SK-N-SH (cell line): ENCODE data around the gene SMIM24. TPM values are rescaled to one million over a fixed set of nuclear protein-coding genes. Genes with fewer than 3 reads are reported as not detected.

Experiments used
- CTCF ChIA-PET: fragments of 300-600, 350-600 bp; formaldehyde crosslinking; extraction: SDS; loops from one replicate; lab custom pipeline; 2021; lab: Yijun Ruan, JAX
- POLR2A ChIA-PET: fragments of 350-600 bp; sonication (Branson Sonifier 250); formaldehyde crosslinking; extraction: SDS; loops from one replicate; lab custom pipeline; 2020; ENCODE audit warnings: antibody characterized with exemption, inconsistent platforms; lab: Yijun Ruan, JAX
- DNase-seq: peaks from one replicate; pipeline ENCODE4 v3.0.0; 2012
- H2AFZ ChIP-seq: fragments of 200-600 bp; sonication (generic); 2 replicates; pipeline ENCODE4 v1.8.1; 2016; ENCODE audit warnings: antibody characterized with exemption, mild to moderate bottlenecking, low read depth
- H3F3A ChIP-seq: fragments of 200-600 bp; sonication (generic); replicated peaks from 2 replicates; pipeline ENCODE3; 2016; ENCODE audit warnings: antibody characterized with exemption, mild to moderate bottlenecking; ENCODE audit not compliant: insufficient read depth
- H3K27ac ChIP-seq, 2 experiments: fragments of 200-500 bp in 1 of 2; fragments of 200-600 bp in 1 of 2; sonication (Bioruptor generic) in 1 of 2; sonication (generic), shearing (Covaris generic) in 1 of 2; 2 replicates each; pipeline versions ENCODE4 v1.5.1 to v1.6.1; 2014 to 2016; ENCODE audit warnings: low read depth in 2 of 2, inconsistent platforms in 1 of 2, low read length in 1 of 2, mild to moderate bottlenecking in 1 of 2, mixed read lengths in 1 of 2
- H3K27me3 ChIP-seq: fragments of 200-600 bp; sonication (generic), shearing (Covaris generic); 2 replicates; pipeline ENCODE4 v1.6.1; 2016; ENCODE audit warnings: mixed run types; ENCODE audit not compliant: insufficient read depth
- H3K36me3 ChIP-seq, 2 experiments: fragments of 200-500 bp in 1 of 2; fragments of 200-600 bp in 1 of 2; sonication (Bioruptor generic) in 1 of 2; sonication (generic) in 1 of 2; replicated peaks in 1 of 2; 2 replicates each; pipeline versions ENCODE3 to v1.5.1; 2014 to 2016; ENCODE audit warnings: low read length in 1 of 2, mild to moderate bottlenecking in 1 of 2; ENCODE audit not compliant: insufficient read depth in 2 of 2, control insufficient read depth in 1 of 2
- H3K4me1 ChIP-seq, 2 experiments: fragments of 200-500 bp in 1 of 2; fragments of 200-600 bp in 1 of 2; sonication (Bioruptor generic) in 1 of 2; sonication (generic), shearing (Covaris generic) in 1 of 2; 2 replicates each; pipeline versions ENCODE4 v1.5.1 to v1.6.1; 2014 to 2016; ENCODE audit warnings: low read depth in 1 of 2, low read length in 1 of 2, mixed run types in 1 of 2; ENCODE audit not compliant: insufficient read depth in 2 of 2, control insufficient read depth in 1 of 2
- H3K4me2 ChIP-seq: fragments of 200-600 bp; sonication (generic), shearing (Covaris generic); 2 replicates; pipeline ENCODE4 v1.6.1; 2017; ENCODE audit warnings: mixed run types
- H3K4me3 ChIP-seq, 2 experiments: fragments of 200-500 bp in 1 of 2; fragments of 200-600 bp in 1 of 2; sonication (Bioruptor generic) in 1 of 2; sonication (generic), shearing (Covaris generic) in 1 of 2; 2 replicates each; pipeline versions ENCODE4 v1.5.1 to v1.8.1; 2014 to 2016; ENCODE audit warnings: low read depth in 2 of 2, inconsistent platforms in 1 of 2, low read length in 1 of 2, mild to moderate bottlenecking in 1 of 2, mixed read lengths in 1 of 2, moderate library complexity in 1 of 2
- H3K79me2 ChIP-seq: fragments of 200-600 bp; sonication (generic); 2 replicates; pipeline ENCODE4 v1.8.1; 2017; ENCODE audit warnings: mild to moderate bottlenecking; ENCODE audit not compliant: insufficient read depth
- H3K9ac ChIP-seq: fragments of 200-600 bp; sonication (generic); 2 replicates; pipeline ENCODE4 v1.6.1; 2017; ENCODE audit warnings: mixed run types
- H3K9me2 ChIP-seq: fragments of 200-600 bp; sonication (generic); 2 replicates; pipeline ENCODE4 v1.6.1; 2017; ENCODE audit warnings: mixed run types
- H3K9me3 ChIP-seq: fragments of 200-600 bp; sonication (generic); 2 replicates; pipeline ENCODE4 v1.6.1; 2017; ENCODE audit warnings: mixed run types, mild to moderate bottlenecking, moderate library complexity
- H4K20me1 ChIP-seq: fragments of 200-600 bp; sonication (generic); 2 replicates; pipeline ENCODE4 v1.6.1; 2017; ENCODE audit warnings: mild to moderate bottlenecking, mixed run types; ENCODE audit not compliant: insufficient read depth
- EZH2phosphoT487 ChIP-seq: fragments of 200-600 bp; sonication (generic); IDR thresholded peaks from 2 replicates; pipeline ENCODE4 v1.6.1; 2017; ENCODE audit warnings: low read depth, mixed run types, mild to moderate bottlenecking, antibody characterized with exemption, moderate library complexity, borderline replicate concordance
- FOSL2 ChIP-seq: IDR thresholded peaks from 2 replicates; pipeline ENCODE4 v1.4.0; 2012; ENCODE audit warnings: low read depth, mild to moderate bottlenecking, moderate library complexity, borderline replicate concordance
- FOXJ3 ChIP-seq: sonication (generic); formaldehyde crosslinking; IDR thresholded peaks from 2 replicates; pipeline ENCODE4 v1.5.1; 2020; ENCODE audit warnings: mild to moderate bottlenecking, missing genetic modification reagents
- GATA2 ChIP-seq: sonication (generic); formaldehyde crosslinking; IDR thresholded peaks from 2 replicates; pipeline ENCODE4 v1.5.0; 2020; ENCODE audit warnings: mild to moderate bottlenecking, missing genetic modification reagents
- IRF3 ChIP-seq: fragments of 150-350 bp; IDR thresholded peaks from 2 replicates; pipeline ENCODE4 v1.6.1; 2016; ENCODE audit warnings: mild to moderate bottlenecking, low read depth, low read length
- MEF2A ChIP-seq: IDR thresholded peaks from 2 replicates; pipeline ENCODE4 v1.4.0; 2012; ENCODE audit warnings: low read depth, borderline replicate concordance
- MXI1 ChIP-seq: IDR thresholded peaks from 2 replicates; pipeline ENCODE4 v1.6.1; 2012; ENCODE audit warnings: mild to moderate bottlenecking, low read depth, low read length, improper control_type of control experiment
- NRF1 ChIP-seq: IDR thresholded peaks from 2 replicates; pipeline ENCODE4 v1.6.1; 2012; ENCODE audit warnings: low read depth, mild to moderate bottlenecking, low read length
- RAD21 ChIP-seq: IDR thresholded peaks from 2 replicates; pipeline ENCODE4 v1.6.1; 2012; ENCODE audit warnings: mild to moderate bottlenecking, low read length
- RCOR1 ChIP-seq: fragments of 150-350 bp; IDR thresholded peaks from 2 replicates; pipeline ENCODE4 v1.6.1; 2017; ENCODE audit warnings: antibody characterized with exemption, low read length
- REST ChIP-seq: IDR thresholded peaks from 2 replicates; pipeline ENCODE4 v1.6.1; 2012; ENCODE audit warnings: mild to moderate bottlenecking, low read depth, low read length, moderate library complexity
- SIN3A ChIP-seq: IDR thresholded peaks from 2 replicates; pipeline ENCODE4 v1.6.1; 2012; ENCODE audit warnings: low read depth, mild to moderate bottlenecking, low read length, moderate library complexity, borderline replicate concordance
- SMC3 ChIP-seq: IDR thresholded peaks from 2 replicates; pipeline ENCODE4 v1.6.1; 2012; ENCODE audit warnings: low read depth, low read length, improper control_type of control experiment
- TAF1 ChIP-seq: IDR thresholded peaks from 2 replicates; pipeline ENCODE4 v1.6.1; 2012; ENCODE audit warnings: low read depth, mild to moderate bottlenecking, low read length, moderate library complexity, borderline replicate concordance
- TEAD4 ChIP-seq: IDR thresholded peaks from 2 replicates; pipeline ENCODE4 v1.4.0; 2012; ENCODE audit warnings: mild to moderate bottlenecking, borderline replicate concordance; ENCODE audit not compliant: insufficient read depth
- USF1 ChIP-seq: IDR thresholded peaks from 2 replicates; pipeline ENCODE4 v1.4.0; 2012; ENCODE audit warnings: low read depth, borderline replicate concordance
- ZBTB33 ChIP-seq: IDR thresholded peaks from 2 replicates; pipeline ENCODE4 v1.4.0; 2012; ENCODE audit warnings: low read depth, borderline replicate concordance
- WGBS: methylation state at CpG from one replicate; pipeline ENCODE4 v1.1.6; 2017; ENCODE audit warnings: low lambda C conversion rate; 5-methylcytosine and 5-hydroxymethylcytosine counted together
- polyA plus RNA-seq, 3 experiments: library from polyadenylated mRNA; depleted of rRNA; stranded (reverse); fragments of >200 nt; gene quantifications; 2 replicates each; pipeline ENCODE4 v1.2.3, GENCODE V29; 2012

Gene SMIM24
- polyA plus RNA-seq, 1 of the 3 experiments (the other 2 are of a cell fraction) = 0.12 TPM

- CTCF ChIA-PET = interaction anchor here (1.3 to 1.7 kb wide), 2 partner anchors 8 to 25 kb away, joined by 4 to 7 read pairs; no protein-coding TSS in a partner anchor
- POLR2A ChIA-PET = no interaction called here
- no peak for TF ChIP-seq IRF3
- no peak for TF ChIP-seq EZH2phosphoT487
- no peak for TF ChIP-seq SMC3
- no peak for TF ChIP-seq TAF1
- no peak for TF ChIP-seq MXI1
- no peak for TF ChIP-seq REST
- no peak for TF ChIP-seq SIN3A
- TF ChIP-seq FOSL2 = no peak
- TF ChIP-seq ZBTB33 = no peak
- no peak for TF ChIP-seq RAD21
- TF ChIP-seq USF1 = no peak
- TF ChIP-seq TEAD4 = no peak
- no peak for TF ChIP-seq FOXJ3 (CRISPR knock-in tag)
- TF ChIP-seq RCOR1 = no peak
- TF ChIP-seq MEF2A = no peak
- TF ChIP-seq NRF1 = no peak
- TF ChIP-seq GATA2 (CRISPR knock-in tag) = no peak
- TF ChIP-seq, all 33 proteins: peak for 0
Observed at GRCh38 chr19:3464587-3465235, 15.6 kb downstream of the SMIM24 start.

More at GRCh38 chr19:3464587-3465235, 15.6 kb downstream of the SMIM24 start:
- 92% methylated on average over 30 of the region's 31 CpGs for WGBS
- no peak overlapping the region for H3K27ac ChIP-seq
- H3K36me3 ChIP-seq = peaks cover 6 to 12% of the 10 kb centered on the region in 2 experiments
- peaks cover 8% of the 10 kb centered on the region for H3F3A ChIP-seq
- H3K9ac ChIP-seq = no peak overlapping the region
- H3K79me2 ChIP-seq = 0 out of 2 replicates have a peak, but pooled peaks cover 6% of the 10 kb centered on the region
- no peaks in the 10 kb centered on the region for H3K9me3 ChIP-seq
- no peak for DNase-seq
- peaks cover 4 to 7% of the 10 kb centered on the region in 2 experiments; a peak in 2 of 4 replicates for H3K4me1 ChIP-seq
- no peak overlapping the region for H3K4me3 ChIP-seq
- no peak overlapping the region for H2AFZ ChIP-seq
- no peaks in the 10 kb centered on the region for H3K9me2 ChIP-seq
- H4K20me1 ChIP-seq = 0 out of 2 replicates have a peak, but pooled peaks cover 3% of the 10 kb centered on the region
- no peak overlapping the region for H3K4me2 ChIP-seq
- no peaks in the 10 kb centered on the region for H3K27me3 ChIP-seq
